Psoas muscle (tissue), 8 donors: ENCODE measurements around the gene CAMTA1. TPM values are rescaled to one million over a fixed set of nuclear protein-coding genes. Genes with fewer than 3 reads are reported as not detected.

Source experiments
- ATAC-seq, 4 donors: fragments of 200-7000 bp; cut with Tn5 transposase; one replicate each; pipeline ENCODE4 v1.9.1; 2020; ENCODE audit warnings: moderate library complexity in 3 of 4, mild to moderate bottlenecking in 2 of 4
- DNase-seq, 2 donors: peaks; one replicate each; pipeline ENCODE4 v3.0.0-alpha.2; 2020
- H3K27ac ChIP-seq: fragments of 200-600 bp; one replicate; pipeline ENCODE4 v1.8.0; 2022
- H3K27me3 ChIP-seq, 3 donors: fragments of 200-600 bp in 1 of 3; one replicate each; pipeline versions ENCODE4 v1.6.1 to v1.8.0; 2013 to 2022; ENCODE audit warnings: low read length in 2 of 3, mild to moderate bottlenecking in 2 of 3, moderate library complexity in 1 of 3; ENCODE audit not compliant: insufficient read depth in 3 of 3
- H3K36me3 ChIP-seq, 2 donors: fragments of 200-600 bp in 1 of 2; one replicate each; pipeline versions ENCODE4 v1.6.1 to v1.8.0; 2013 to 2022; ENCODE audit warnings: low read depth in 1 of 2, mild to moderate bottlenecking in 1 of 2, moderate library complexity in 1 of 2; ENCODE audit not compliant: insufficient read depth in 1 of 2
- H3K4me1 ChIP-seq: fragments of 200-600 bp; one replicate; pipeline ENCODE4 v1.8.0; 2022
- H3K4me3 ChIP-seq: fragments of 200-600 bp; one replicate; pipeline ENCODE4 v1.8.0; 2022; ENCODE audit warnings: mild to moderate bottlenecking
- H3K9me3 ChIP-seq: fragments of 200-600 bp; one replicate; pipeline ENCODE4 v1.8.0; 2022
- CTCF ChIP-seq: fragments of 200-600 bp; IDR thresholded peaks from one replicate; pipeline ENCODE4 v1.8.0; 2022; ENCODE audit warnings: antibody characterized with exemption
- WGBS, 3 donors: extraction: QIAGEN DNeasy Blood & Tissue Kit; methylation state at CpG; one replicate each; pipeline versions ENCODE4 v1.1.6 to v1.1.7; 2013; 5-methylcytosine and 5-hydroxymethylcytosine counted together
- intact Hi-C, 2 donors: fragments of 100-400 bp; cut with DNase I; formaldehyde crosslinking; loops; one replicate each; pipeline versions ENCODE4 v1.11.0 to v1.14.2; 2022
- polyA plus RNA-seq, 3 donors: library from polyadenylated mRNA; stranded (reverse); fragments of 200-250 nt; gene quantifications; one replicate each; pipeline ENCODE4 v1.2.3, GENCODE V29; 2013
- total RNA-seq, 4 donors: library from RNA; stranded (reverse); fragmentation: NEBNext Ultra II Directional in 2 of 4; extraction: Animal tissue kit (Norgen Biotek cat#: 25700) in 2 of 4; gene quantifications; one replicate each; pipeline versions ENCODE4 v1.2.1 to v1.2.4, GENCODE V29; 2021 to 2023
- donor health status: healthy with polysubstance abuse.
- donor health status: DM: no; HTN: no; CAD: no; lungs with moderate emphysema.
- donor health status: Bipolar disorder and iron deficiency.
- donor health status: healthy.
- donor health status: DM: yes; HTN: yes; CAD: no.
- donor health status: DM: no; HTN: no; CAD: no.
- donor health status: DM: no; HTN: no; CAD: no.
- donor health status: DM: yes; HTN: yes; CAD: no.

The CAMTA1 gene
- total and polyA plus RNA-seq, 7 donors, result 64.6 to 206 (median 76.5) TPM

GRCh38 chr1:6775261-6776043, 9.8 kb upstream of the CAMTA1 start:
- Histone ChIP-seq H3K27me3 (no peaks in the 10 kb centered on the region), H3K4me1 (no peaks in the 10 kb centered on the region), H3K27ac (no peak overlapping the region), H3K36me3 (no peaks in the 10 kb centered on the region), H3K4me3 (no peak overlapping the region), H3K9me3 (no peaks in the 10 kb centered on the region)
- 83 to 87% (median 87%) methylated on average over 8 of the region's 8 CpGs for WGBS, 3 donors
- intact Hi-C loops, result no loop called here
- no peak for TF ChIP-seq CTCF
- DNase-seq (no peak), ATAC-seq (no peak)

GRCh38 chr1:6776389-6776788, 8.9 kb upstream of the CAMTA1 start:
- intact Hi-C loops, result no loop called here
- no peak overlapping the region for H3K27ac ChIP-seq
- no peak for ATAC-seq
- no peak for TF ChIP-seq CTCF
- no peaks in the 10 kb centered on the region for H3K27me3 ChIP-seq
- H3K36me3 ChIP-seq, result no peaks in the 10 kb centered on the region
- 46 to 72% (median 59%) methylated on average over 2 of the region's 2 CpGs for WGBS, 3 donors
- no peak for DNase-seq
- no peaks in the 10 kb centered on the region for H3K9me3 ChIP-seq
- H3K4me3 ChIP-seq, result no peak overlapping the region
- no peaks in the 10 kb centered on the region for H3K4me1 ChIP-seq

GRCh38 chr1:6776895-6777294, 8.4 kb upstream of the CAMTA1 start:
- no peak overlapping the region for H3K4me3 ChIP-seq
- intact Hi-C loops, result no loop called here
- no peak for TF ChIP-seq CTCF
- no peaks in the 10 kb centered on the region for H3K36me3 ChIP-seq
- no peak overlapping the region for H3K27ac ChIP-seq
- WGBS, 3 donors, result 57 to 67% (median 62%) methylated on average over 7 of the region's 7 CpGs
- peak in 1 of 4 donors; percentile 76 for ATAC-seq
- no peaks in the 10 kb centered on the region for H3K27me3 ChIP-seq
- H3K9me3 ChIP-seq, result no peaks in the 10 kb centered on the region
- H3K4me1 ChIP-seq, result peaks cover 3% of the 10 kb centered on the region
- DNase-seq, result no peak

GRCh38 chr1:6777813-6778212, 7.4 kb upstream of the CAMTA1 start:
- intact Hi-C loops, result no loop called here
- Histone ChIP-seq H3K36me3 (no peaks in the 10 kb centered on the region), H3K27me3 (no peaks in the 10 kb centered on the region), H3K4me3 (no peak overlapping the region), H3K4me1 (peaks cover 5% of the 10 kb centered on the region), H3K9me3 (no peaks in the 10 kb centered on the region), H3K27ac (no peak overlapping the region)
- no peak for DNase-seq
- 77 to 85% (median 79%) methylated on average over 7 of the region's 7 CpGs for WGBS, 3 donors
- no peak for ATAC-seq
- no peak for TF ChIP-seq CTCF
